SK-N-SH (cell line): Measurements from ENCODE around the gene SYNGR3.

ENCODE experiments used
- CHD2 ChIP-seq: fragments of 150-350 bp; IDR thresholded peaks from 2 replicates; pipeline ENCODE4 v1.6.1; 2018; ENCODE audit warnings: low read length; ENCODE audit not compliant: partially characterized antibody
- EP300 ChIP-seq, 2 experiments: IDR thresholded peaks; 2 replicates each; pipeline versions ENCODE4 v1.4.0 to v1.6.1; 2012; ENCODE audit warnings: borderline replicate concordance in 1 of 2, low read depth in 1 of 2, low read length in 1 of 2
- FOXJ3 ChIP-seq: sonication (generic); formaldehyde crosslinking; IDR thresholded peaks from 2 replicates; pipeline ENCODE4 v1.5.1; 2020; ENCODE audit warnings: mild to moderate bottlenecking, missing genetic modification reagents
- JUND ChIP-seq: IDR thresholded peaks from 2 replicates; pipeline ENCODE4 v1.4.0; 2012
- MAX ChIP-seq: IDR thresholded peaks from 2 replicates; pipeline ENCODE4 v1.4.0; 2012; ENCODE audit warnings: low read depth
- POLR2AphosphoS5 ChIP-seq: IDR thresholded peaks from 2 replicates; pipeline ENCODE4 v1.6.1; 2012; ENCODE audit warnings: low read depth, low read length
- RAD21 ChIP-seq: IDR thresholded peaks from 2 replicates; pipeline ENCODE4 v1.6.1; 2012; ENCODE audit warnings: mild to moderate bottlenecking, low read length
- REST ChIP-seq: IDR thresholded peaks from 2 replicates; pipeline ENCODE4 v1.6.1; 2012; ENCODE audit warnings: mild to moderate bottlenecking, low read depth, low read length, moderate library complexity
- RFX5 ChIP-seq: IDR thresholded peaks from 2 replicates; pipeline ENCODE4 v1.6.1; 2012; ENCODE audit warnings: mild to moderate bottlenecking, improper control_type of control experiment, low read length
- TCF12 ChIP-seq: IDR thresholded peaks from 2 replicates; pipeline ENCODE4 v1.4.0; 2012
- TF ChIP-seq, protein P1 (sequence below): fragments of 200-600 bp; sonication (generic); IDR thresholded peaks from 2 replicates; pipeline ENCODE4 v1.6.1; 2017; ENCODE audit warnings: antibody characterized with exemption, mild to moderate bottlenecking, moderate library complexity
- TF ChIP-seq, protein P2 (sequence below): IDR thresholded peaks from 2 replicates; pipeline ENCODE4 v1.4.0; 2012; ENCODE audit warnings: low read depth, borderline replicate concordance
- TF ChIP-seq, protein P3 (sequence below): fragments of 150-350 bp; IDR thresholded peaks from 2 replicates; pipeline ENCODE4 v1.6.1; 2017; ENCODE audit warnings: antibody characterized with exemption, low read length, low read depth, borderline replicate concordance

- TF ChIP-seq, protein P1, sequence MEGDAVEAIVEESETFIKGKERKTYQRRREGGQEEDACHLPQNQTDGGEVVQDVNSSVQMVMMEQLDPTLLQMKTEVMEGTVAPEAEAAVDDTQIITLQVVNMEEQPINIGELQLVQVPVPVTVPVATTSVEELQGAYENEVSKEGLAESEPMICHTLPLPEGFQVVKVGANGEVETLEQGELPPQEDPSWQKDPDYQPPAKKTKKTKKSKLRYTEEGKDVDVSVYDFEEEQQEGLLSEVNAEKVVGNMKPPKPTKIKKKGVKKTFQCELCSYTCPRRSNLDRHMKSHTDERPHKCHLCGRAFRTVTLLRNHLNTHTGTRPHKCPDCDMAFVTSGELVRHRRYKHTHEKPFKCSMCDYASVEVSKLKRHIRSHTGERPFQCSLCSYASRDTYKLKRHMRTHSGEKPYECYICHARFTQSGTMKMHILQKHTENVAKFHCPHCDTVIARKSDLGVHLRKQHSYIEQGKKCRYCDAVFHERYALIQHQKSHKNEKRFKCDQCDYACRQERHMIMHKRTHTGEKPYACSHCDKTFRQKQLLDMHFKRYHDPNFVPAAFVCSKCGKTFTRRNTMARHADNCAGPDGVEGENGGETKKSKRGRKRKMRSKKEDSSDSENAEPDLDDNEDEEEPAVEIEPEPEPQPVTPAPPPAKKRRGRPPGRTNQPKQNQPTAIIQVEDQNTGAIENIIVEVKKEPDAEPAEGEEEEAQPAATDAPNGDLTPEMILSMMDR, result no peak
- TF ChIP-seq JUND (no peak), FOXJ3 (no peak), EP300 (IDR thresholded peaks at IDR 0.05; ENCODE audit: borderline replicate concordance in 1 of 2, low read depth in 1 of 2, low read length in 1 of 2) (no peak), RAD21 (no peak), REST (no peak), MAX (no peak), POLR2AphosphoS5 (no peak), CHD2 (no peak), RFX5 (no peak), TCF12 (no peak)
- TF ChIP-seq, protein P2, sequence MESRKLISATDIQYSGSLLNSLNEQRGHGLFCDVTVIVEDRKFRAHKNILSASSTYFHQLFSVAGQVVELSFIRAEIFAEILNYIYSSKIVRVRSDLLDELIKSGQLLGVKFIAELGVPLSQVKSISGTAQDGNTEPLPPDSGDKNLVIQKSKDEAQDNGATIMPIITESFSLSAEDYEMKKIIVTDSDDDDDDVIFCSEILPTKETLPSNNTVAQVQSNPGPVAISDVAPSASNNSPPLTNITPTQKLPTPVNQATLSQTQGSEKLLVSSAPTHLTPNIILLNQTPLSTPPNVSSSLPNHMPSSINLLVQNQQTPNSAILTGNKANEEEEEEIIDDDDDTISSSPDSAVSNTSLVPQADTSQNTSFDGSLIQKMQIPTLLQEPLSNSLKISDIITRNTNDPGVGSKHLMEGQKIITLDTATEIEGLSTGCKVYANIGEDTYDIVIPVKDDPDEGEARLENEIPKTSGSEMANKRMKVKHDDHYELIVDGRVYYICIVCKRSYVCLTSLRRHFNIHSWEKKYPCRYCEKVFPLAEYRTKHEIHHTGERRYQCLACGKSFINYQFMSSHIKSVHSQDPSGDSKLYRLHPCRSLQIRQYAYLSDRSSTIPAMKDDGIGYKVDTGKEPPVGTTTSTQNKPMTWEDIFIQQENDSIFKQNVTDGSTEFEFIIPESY, result no peak
- TF ChIP-seq, protein P3, sequence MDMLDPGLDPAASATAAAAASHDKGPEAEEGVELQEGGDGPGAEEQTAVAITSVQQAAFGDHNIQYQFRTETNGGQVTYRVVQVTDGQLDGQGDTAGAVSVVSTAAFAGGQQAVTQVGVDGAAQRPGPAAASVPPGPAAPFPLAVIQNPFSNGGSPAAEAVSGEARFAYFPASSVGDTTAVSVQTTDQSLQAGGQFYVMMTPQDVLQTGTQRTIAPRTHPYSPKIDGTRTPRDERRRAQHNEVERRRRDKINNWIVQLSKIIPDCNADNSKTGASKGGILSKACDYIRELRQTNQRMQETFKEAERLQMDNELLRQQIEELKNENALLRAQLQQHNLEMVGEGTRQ, result no peak
Observed at GRCh38 chr16:1968146-1968953, 21.4 kb upstream of the SYNGR3 start.
